Common myeloid progenitor, CD34-positive (primary cell): Measurements from ENCODE around the gene LRRC37A3.
"Not testable (repeated sequence)": the region's sequence is repeated elsewhere in the genome, so short reads cannot be mapped to it uniquely, and the experiment has no call there.

Experiments used
- CTCF ChIA-PET: fragments of 350-600 bp; sonication (Branson Sonifier 250); formaldehyde crosslinking; loops from one replicate; lab custom pipeline; 2021; ENCODE audit warnings: antibody characterized with exemption; lab: Charles Lee
- POLR2A ChIA-PET: fragments of 350-600 bp; sonication (Branson Sonifier 250); formaldehyde crosslinking; loops from one replicate; lab custom pipeline; 2021; ENCODE audit warnings: antibody characterized with exemption; lab: Charles Lee
- DNase-seq, 3 donors: peaks; one replicate each; pipeline versions ENCODE4 v3.0.0 to v3.0.0-alpha.2; 2013
- H3K27ac ChIP-seq, 2 experiments: 1 replicate in 1 of 2; 2 replicates in 1 of 2; pipeline ENCODE4 v1.7.0; 2013; ENCODE audit warnings: inconsistent platforms in 2 of 2, low read length in 2 of 2, mild to moderate bottlenecking in 2 of 2, low read depth in 1 of 2, moderate library complexity in 1 of 2; ENCODE audit not compliant: severe bottlenecking in 2 of 2, insufficient read depth in 1 of 2, poor library complexity in 1 of 2
- H3K27me3 ChIP-seq, 5 experiments: replicated peaks in 2 of 5; 1 replicate in 3 of 5; 2 replicates in 2 of 5; pipeline versions ENCODE4 v1.6.1 to v1.7.0; 2013; ENCODE audit warnings: low read length in 4 of 5, mild to moderate bottlenecking in 2 of 5, moderate library complexity in 2 of 5, inconsistent platforms in 1 of 5; ENCODE audit not compliant: insufficient read depth in 5 of 5, control insufficient read depth in 4 of 5
- H3K36me3 ChIP-seq, 4 experiments: 1 replicate in 2 of 4; 2 replicates in 2 of 4; pipeline versions ENCODE4 v1.6.1 to v1.7.0; 2013; ENCODE audit warnings: low read length in 3 of 4, control low read depth in 1 of 4, mild to moderate bottlenecking in 1 of 4; ENCODE audit not compliant: control insufficient read depth in 4 of 4, insufficient read depth in 4 of 4
- H3K4me1 ChIP-seq, 4 experiments: 1 replicate in 3 of 4; 2 replicates in 1 of 4; pipeline versions ENCODE4 v1.6.1 to v1.7.1; 2013; ENCODE audit warnings: low read length in 3 of 4, mild to moderate bottlenecking in 3 of 4, control low read depth in 1 of 4, inconsistent platforms in 1 of 4, moderate library complexity in 1 of 4; ENCODE audit not compliant: control insufficient read depth in 4 of 4, insufficient read depth in 4 of 4; ENCODE audit errors: control extremely low read depth in 1 of 4
- H3K4me3 ChIP-seq, 7 experiments: 1 replicate in 4 of 7; 2 replicates in 3 of 7; pipeline versions ENCODE4 v1.5.1 to v1.7.0; 2013; ENCODE audit warnings: mild to moderate bottlenecking in 7 of 7, low read length in 6 of 7, moderate library complexity in 6 of 7, inconsistent platforms in 2 of 7, low read depth in 2 of 7, control low read depth in 1 of 7; ENCODE audit not compliant: insufficient read depth in 4 of 7, control insufficient read depth in 1 of 7; ENCODE audit errors: extremely low read depth in 1 of 7
- H3K9me3 ChIP-seq, 5 experiments: 1 replicate in 4 of 5; 2 replicates in 1 of 5; pipeline versions ENCODE4 v1.6.1 to v1.7.1; 2013; ENCODE audit warnings: low read length in 4 of 5, mild to moderate bottlenecking in 2 of 5, inconsistent platforms in 1 of 5, low read depth in 1 of 5, moderate library complexity in 1 of 5; ENCODE audit not compliant: control insufficient read depth in 4 of 5, insufficient read depth in 2 of 5; ENCODE audit errors: control extremely low read depth in 1 of 5
- WGBS: methylation state at CpG from one replicate; pipeline ENCODE4 v1.1.5; 2013; ENCODE audit not compliant: insufficient coverage; 5-methylcytosine and 5-hydroxymethylcytosine counted together

Gene LRRC37A3

GRCh38 chr17:64874210-64874609, 45.1 kb downstream of the LRRC37A3 start:
- H3K27me3 ChIP-seq, CTCF ChIA-PET, H3K36me3 ChIP-seq, H3K4me1 ChIP-seq, POLR2A ChIA-PET, DNase-seq, H3K4me3 ChIP-seq, H3K9me3 ChIP-seq, H3K27ac ChIP-seq: not testable (repeated sequence)
- 98% methylated on average over 19 of the region's 29 CpGs for WGBS

GRCh38 chr17:64847504-64848466, 71.5 kb downstream of the LRRC37A3 start:
- WGBS, result 45% methylated on average over 26 of the region's 49 CpGs
- H3K4me3 ChIP-seq, H3K27ac ChIP-seq, H3K9me3 ChIP-seq, POLR2A ChIA-PET, H3K27me3 ChIP-seq, CTCF ChIA-PET, H3K4me1 ChIP-seq, H3K36me3 ChIP-seq: not testable (repeated sequence)
- peak; percentile 52 to 72 (median 61) for DNase-seq

GRCh38 chr17:64846892-64847291, 72.4 kb downstream of the LRRC37A3 start:
- H3K36me3 ChIP-seq, H3K27ac ChIP-seq, POLR2A ChIA-PET, H3K4me3 ChIP-seq, H3K27me3 ChIP-seq, H3K9me3 ChIP-seq, CTCF ChIA-PET, H3K4me1 ChIP-seq: not testable (repeated sequence)
- peak in 2 of 3 donors; percentile 19 to 33 for DNase-seq
- WGBS, result no CpG with 5 or more reads among the region's 4 CpGs

- CTCF ChIA-PET, H3K27ac ChIP-seq, H3K9me3 ChIP-seq, H3K36me3 ChIP-seq, H3K27me3 ChIP-seq, POLR2A ChIA-PET, H3K4me1 ChIP-seq, H3K4me3 ChIP-seq, DNase-seq: not testable (repeated sequence)
- WGBS, result 93% methylated on average over 3 of the region's 8 CpGs
Measured at GRCh38 chr17:64843918-64844317, 75.4 kb downstream of the LRRC37A3 start.

GRCh38 chr17:64842900-64843299, 76.4 kb downstream of the LRRC37A3 start:
- POLR2A ChIA-PET, DNase-seq, H3K4me1 ChIP-seq, CTCF ChIA-PET, H3K27ac ChIP-seq, H3K4me3 ChIP-seq, H3K27me3 ChIP-seq, H3K9me3 ChIP-seq, H3K36me3 ChIP-seq: not testable (repeated sequence)
- WGBS, result 100% methylated on average over 1 of the region's 3 CpGs

GRCh38 chr17:64840960-64841359, 78.3 kb downstream of the LRRC37A3 start:
- H3K36me3 ChIP-seq, H3K4me3 ChIP-seq, H3K4me1 ChIP-seq, H3K27me3 ChIP-seq, H3K27ac ChIP-seq, H3K9me3 ChIP-seq, CTCF ChIA-PET: not testable (repeated sequence)
- no CpG with 5 or more reads among the region's 2 CpGs for WGBS
- POLR2A ChIA-PET, result interaction anchor here (0.6 kb wide), 1 partner anchor 177 kb away, joined by 4 read pairs; no protein-coding TSS in a partner anchor
- DNase-seq, result peak in 2 of 3 donors; percentile 38 to 53

- H3K4me1 ChIP-seq, result peaks cover 0 to 10% (median 8%) of the 10 kb centered on the region in 4 experiments
- H3K4me3 ChIP-seq, DNase-seq, H3K36me3 ChIP-seq, POLR2A ChIA-PET, H3K27me3 ChIP-seq, H3K27ac ChIP-seq, CTCF ChIA-PET, H3K9me3 ChIP-seq: not testable (repeated sequence)
- 96% methylated on average over 4 of the region's 5 CpGs for WGBS
Measured at GRCh38 chr17:64838513-64838912, 80.8 kb downstream of the LRRC37A3 start.
